B cell (primary cell): ENCODE results near the gene ENG. TPM values are rescaled to one million over a fixed set of nuclear protein-coding genes. Genes with fewer than 3 reads are reported as not detected.

Experiments used
- ATAC-seq: fragments of 200-7000 bp; cut with Tn5 transposase; one replicate; pipeline ENCODE4 v1.10.0; 2021; ENCODE audit warnings: low read depth, mild to moderate bottlenecking, moderate number of reproducible peaks, moderate library complexity
- CTCF ChIA-PET: fragments of 350-600 bp; sonication (Branson Sonifier 250); formaldehyde crosslinking; loops from one replicate; lab custom pipeline; 2021; ENCODE audit warnings: antibody characterized with exemption, inconsistent platforms; lab: Charles Lee
- POLR2A ChIA-PET: fragments of 350-600 bp; sonication (Branson Sonifier 250); formaldehyde crosslinking; loops from one replicate; lab custom pipeline; 2021; ENCODE audit warnings: antibody characterized with exemption; lab: Charles Lee
- DNase-seq: peaks from one replicate; pipeline ENCODE4 v3.0.0; 2013
- H2AFZ ChIP-seq: 2 replicates; pipeline ENCODE4 v1.6.1; 2012; ENCODE audit warnings: mild to moderate bottlenecking, low read depth, low read length; ENCODE audit not compliant: insufficient read depth, poor library complexity, severe bottlenecking
- H3K27ac ChIP-seq, 2 donors: 1 replicate in 1 of 2; 2 replicates in 1 of 2; pipeline ENCODE4 v1.5.1; 2012 to 2013; ENCODE audit warnings: low read length in 2 of 2, mild to moderate bottlenecking in 2 of 2, moderate library complexity in 1 of 2
- H3K27me3 ChIP-seq, 4 experiments: fragments of 200-600 bp in 1 of 4; sonication (generic) in 1 of 4; replicated peaks in 1 of 4; 1 replicate in 2 of 4; 2 replicates in 2 of 4; pipeline versions ENCODE4 v1.6.1 to v1.7.0; 2013 to 2016; ENCODE audit warnings: low read length in 3 of 4, mild to moderate bottlenecking in 2 of 4, mixed read lengths in 1 of 4, moderate library complexity in 1 of 4; ENCODE audit not compliant: insufficient read depth in 4 of 4, control insufficient read depth in 3 of 4; ENCODE audit errors: control extremely low read depth in 1 of 4
- H3K36me3 ChIP-seq, 2 experiments: replicated peaks in 1 of 2; 1 replicate in 1 of 2; 2 replicates in 1 of 2; pipeline versions ENCODE4 v1.6.1 to v1.7.1; 2013; ENCODE audit warnings: low read length in 1 of 2; ENCODE audit not compliant: insufficient read depth in 2 of 2, control insufficient read depth in 1 of 2; ENCODE audit errors: control extremely low read depth in 1 of 2, extremely low read depth in 1 of 2
- H3K4me1 ChIP-seq, 2 donors: fragments of 200-600 bp in 1 of 2; sonication (generic) in 1 of 2; 1 replicate in 1 of 2; 2 replicates in 1 of 2; pipeline versions ENCODE4 v1.5.1 to v1.6.1; 2013 to 2017; ENCODE audit warnings: low read length in 2 of 2; ENCODE audit not compliant: control insufficient read depth in 2 of 2, insufficient read depth in 2 of 2
- H3K4me2 ChIP-seq: replicated peaks from 2 replicates; pipeline ENCODE3; 2012; ENCODE audit warnings: mild to moderate bottlenecking, low read depth, low read length; ENCODE audit not compliant: poor library complexity, severe bottlenecking
- H3K4me3 ChIP-seq, 5 experiments: fragments of 200-600 bp in 1 of 5; sonication (generic) in 1 of 5; 1 replicate in 3 of 5; 2 replicates in 2 of 5; pipeline versions ENCODE4 v1.5.1 to v1.7.0; 2011 to 2016; ENCODE audit warnings: low read length in 4 of 5, mild to moderate bottlenecking in 4 of 5, low read depth in 2 of 5, control low read depth in 1 of 5, moderate library complexity in 1 of 5; ENCODE audit not compliant: insufficient read depth in 1 of 5; ENCODE audit errors: control extremely low read depth in 1 of 5, extremely low read depth in 1 of 5
- H3K79me2 ChIP-seq: fragments of 200-600 bp; sonication (generic); one replicate; pipeline ENCODE4 v1.6.0; 2016; ENCODE audit warnings: low read length; ENCODE audit not compliant: control insufficient read depth, insufficient read depth
- H3K9ac ChIP-seq: fragments of 200-600 bp; sonication (generic); 2 replicates; pipeline ENCODE4 v1.6.1; 2017; ENCODE audit warnings: mild to moderate bottlenecking, low read length, moderate library complexity
- H3K9me3 ChIP-seq, 3 donors: one replicate each; pipeline versions ENCODE4 v1.6.1 to v1.7.1; 2013; ENCODE audit warnings: low read length in 2 of 3; ENCODE audit not compliant: control insufficient read depth in 2 of 3, insufficient read depth in 1 of 3; ENCODE audit errors: control extremely low read depth in 1 of 3
- H4K20me1 ChIP-seq: 2 replicates; pipeline ENCODE4 v1.6.0; 2012; ENCODE audit warnings: mild to moderate bottlenecking, low read length; ENCODE audit not compliant: insufficient read depth, control insufficient read depth, poor library complexity, severe bottlenecking
- H3K27ac Mint-ChIP-seq: one replicate; pipeline ENCODE4 v1.8.0; 2021; ENCODE audit warnings: mixed read lengths
- H3K27me3 Mint-ChIP-seq: one replicate; pipeline ENCODE4 v1.8.0; 2021; ENCODE audit warnings: mixed read lengths
- H3K4me1 Mint-ChIP-seq: one replicate; pipeline ENCODE4 v1.8.0; 2021; ENCODE audit warnings: mixed read lengths
- H3K4me3 Mint-ChIP-seq: one replicate; pipeline ENCODE4 v1.8.0; 2021; ENCODE audit warnings: mixed read lengths
- H3K9me3 Mint-ChIP-seq: one replicate; pipeline ENCODE4 v1.8.0; 2022; ENCODE audit warnings: mixed read lengths; ENCODE audit not compliant: insufficient read depth
- EZH2 ChIP-seq: IDR thresholded peaks from 2 replicates; pipeline ENCODE4 v1.6.1; 2012; ENCODE audit warnings: borderline replicate concordance, low read depth, mild to moderate bottlenecking, moderate library complexity, low read length; ENCODE audit not compliant: insufficient read depth, poor library complexity, severe bottlenecking
- WGBS: methylation state at CpG from one replicate; pipeline ENCODE4 v1.1.5; 2013; ENCODE audit warnings: missing lambda C conversion rate; ENCODE audit not compliant: insufficient coverage; 5-methylcytosine and 5-hydroxymethylcytosine counted together
- intact Hi-C: fragments of 100-400 bp; cut with micrococcal nuclease; formaldehyde crosslinking; loops from one replicate; pipeline ENCODE4 v1.10.0; 2022
- polyA plus RNA-seq: library from polyadenylated mRNA; depleted of rRNA; stranded (reverse); fragments of >200 nt; gene quantifications from 2 replicates; pipeline ENCODE4 v1.2.3, GENCODE V29; 2012
- total RNA-seq, 2 donors: library from RNA; stranded (reverse); fragments of 120-200 nt in 1 of 2; gene quantifications; 1 replicate in 1 of 2; 2 replicates in 1 of 2; pipeline versions ENCODE4 v1.2.3 to v1.2.4, GENCODE V29; 2013 to 2022
- TF ChIP-seq, protein P1 (sequence below): fragments of 200-600 bp; IDR thresholded peaks from one replicate; pipeline ENCODE4 v1.8.0; 2022; ENCODE audit warnings: antibody characterized with exemption, mild to moderate bottlenecking

Gene ENG
- total and polyA plus RNA-seq, 2 donors (not counting 1 experiment from before 2014, with no cell fraction given), result 5.4 to 12.6 TPM

DNA sequence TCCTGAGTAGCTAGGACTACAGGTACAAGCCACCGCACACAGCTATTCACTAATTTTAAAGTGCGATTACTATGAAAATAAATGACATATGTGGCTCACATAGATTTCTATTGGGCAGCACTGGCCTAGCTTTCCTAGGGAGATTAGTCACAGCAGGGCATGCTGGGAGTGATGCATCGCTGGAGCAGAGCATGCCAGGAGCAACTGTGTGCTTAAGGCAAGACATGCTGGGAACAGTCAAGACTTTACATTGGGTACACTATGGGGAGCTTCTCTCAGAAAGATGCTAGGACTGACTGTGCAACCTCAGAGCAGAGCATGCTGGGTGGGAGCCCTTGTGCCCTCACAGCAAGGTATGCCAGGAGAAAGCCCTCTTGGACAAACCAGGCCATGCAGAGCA is 35.6 kb upstream of the ENG start:
- CTCF ChIA-PET, result interaction anchor here (1.2 to 2.2 kb wide), 4 partner anchors 20 to 31 kb away, joined by 3 to 9 read pairs (median 6); no protein-coding TSS in a partner anchor
- Histone ChIP-seq H4K20me1 (no peaks in the 10 kb centered on the region), H3K79me2 (no peaks in the 10 kb centered on the region), H3K9me3 (peaks cover 0 to 18% (median 5%) of the 10 kb centered on the region in 3 donors), H3K27ac (no peak overlapping the region), H3K9ac (no peak overlapping the region), H3K36me3 (peaks cover 0 to 56% of the 10 kb centered on the region in 2 experiments), H2AFZ (no peak overlapping the region), H3K4me1 (peaks cover 0 to 4% of the 10 kb centered on the region in 2 donors), H3K4me2 (no peak overlapping the region), H3K4me3 (no peak overlapping the region), H3K27me3 (no peaks in the 10 kb centered on the region)
- H3K27ac Mint-ChIP-seq, result no peak overlapping the region
- intact Hi-C loops, result no loop called here
- DNase-seq, result no peak
- no peaks in the 10 kb centered on the region for H3K27me3 Mint-ChIP-seq
- WGBS, result 100% methylated on average over 3 of the region's 3 CpGs
- POLR2A ChIA-PET, result interaction anchor here (0.9 to 1.3 kb wide), 2 partner anchors 16 to 24 kb away, joined by 3 to 8 read pairs; no protein-coding TSS in a partner anchor
- peaks cover 6% of the 10 kb centered on the region for H3K9me3 Mint-ChIP-seq
- no peak for TF ChIP-seq EZH2
- TF ChIP-seq, protein P1, sequence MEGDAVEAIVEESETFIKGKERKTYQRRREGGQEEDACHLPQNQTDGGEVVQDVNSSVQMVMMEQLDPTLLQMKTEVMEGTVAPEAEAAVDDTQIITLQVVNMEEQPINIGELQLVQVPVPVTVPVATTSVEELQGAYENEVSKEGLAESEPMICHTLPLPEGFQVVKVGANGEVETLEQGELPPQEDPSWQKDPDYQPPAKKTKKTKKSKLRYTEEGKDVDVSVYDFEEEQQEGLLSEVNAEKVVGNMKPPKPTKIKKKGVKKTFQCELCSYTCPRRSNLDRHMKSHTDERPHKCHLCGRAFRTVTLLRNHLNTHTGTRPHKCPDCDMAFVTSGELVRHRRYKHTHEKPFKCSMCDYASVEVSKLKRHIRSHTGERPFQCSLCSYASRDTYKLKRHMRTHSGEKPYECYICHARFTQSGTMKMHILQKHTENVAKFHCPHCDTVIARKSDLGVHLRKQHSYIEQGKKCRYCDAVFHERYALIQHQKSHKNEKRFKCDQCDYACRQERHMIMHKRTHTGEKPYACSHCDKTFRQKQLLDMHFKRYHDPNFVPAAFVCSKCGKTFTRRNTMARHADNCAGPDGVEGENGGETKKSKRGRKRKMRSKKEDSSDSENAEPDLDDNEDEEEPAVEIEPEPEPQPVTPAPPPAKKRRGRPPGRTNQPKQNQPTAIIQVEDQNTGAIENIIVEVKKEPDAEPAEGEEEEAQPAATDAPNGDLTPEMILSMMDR, result no peak
- no peak for ATAC-seq
- H3K4me1 Mint-ChIP-seq, result peaks cover 9% of the 10 kb centered on the region
- no peak overlapping the region for H3K4me3 Mint-ChIP-seq

DNA sequence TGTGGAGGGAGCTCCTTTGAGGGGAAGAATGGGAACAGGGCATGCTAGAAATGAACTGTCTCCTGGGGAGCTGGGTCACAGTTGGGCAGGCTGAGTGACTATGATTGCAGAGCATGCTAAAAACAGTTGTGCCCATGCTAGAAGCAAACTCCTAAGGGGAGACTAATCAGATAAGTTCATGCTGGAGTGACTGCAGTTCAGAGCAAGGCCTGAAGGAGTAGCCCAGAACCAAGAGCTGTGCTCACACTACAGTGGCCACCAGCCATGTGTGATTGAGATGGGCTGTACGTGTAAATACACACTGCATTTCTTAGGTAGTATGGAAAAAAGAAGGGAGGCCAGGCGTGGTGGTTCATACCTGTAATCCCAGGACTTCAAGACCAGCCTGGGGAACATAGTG is 33.3 kb upstream of the ENG start:
- H3K4me3 ChIP-seq, result no peak overlapping the region
- intact Hi-C loops, result no loop called here
- H3K9me3 Mint-ChIP-seq, result no peaks in the 10 kb centered on the region
- no peak overlapping the region for H3K4me3 Mint-ChIP-seq
- TF ChIP-seq EZH2, result no peak
- TF ChIP-seq, protein P1, result peak; percentile 22
- ATAC-seq (no peak), DNase-seq (no peak)
- no peaks in the 10 kb centered on the region for H3K27me3 ChIP-seq
- no peak overlapping the region for H3K27ac Mint-ChIP-seq
- H3K27ac ChIP-seq, result no peak overlapping the region
- H3K4me2 ChIP-seq, result no peak overlapping the region
- 80% methylated on average over 1 of the region's 2 CpGs for WGBS
- H4K20me1 ChIP-seq, result no peaks in the 10 kb centered on the region
- no peaks in the 10 kb centered on the region for H3K79me2 ChIP-seq
- CTCF ChIA-PET, result interaction anchor here (1.4 to 2.2 kb wide), 2 partner anchors 19 to 124 kb away, joined by 3 to 5 read pairs; no protein-coding TSS in a partner anchor
- peaks cover 0 to 2% (median 0%) of the 10 kb centered on the region in 3 donors for H3K9me3 ChIP-seq
- no peak overlapping the region for H3K9ac ChIP-seq
- H3K27me3 Mint-ChIP-seq, result no peaks in the 10 kb centered on the region
- no peak overlapping the region for H2AFZ ChIP-seq
- H3K36me3 ChIP-seq, result peaks cover 0 to 39% of the 10 kb centered on the region in 2 experiments
- POLR2A ChIA-PET, result no interaction called here
- peaks cover 0 to 6% of the 10 kb centered on the region in 2 donors for H3K4me1 ChIP-seq
- H3K4me1 Mint-ChIP-seq, result peaks cover 19% of the 10 kb centered on the region
